AG04450 (cell line): ENCODE data around the gene PARD6B. TPM values are rescaled to one million over a fixed set of nuclear protein-coding genes. Genes with fewer than 3 reads are reported as not detected.
"Not testable (repeated sequence)": the region's sequence is repeated elsewhere in the genome, so short reads cannot be mapped to it uniquely, and the experiment has no call there.

Experiments
- CTCF ChIA-PET: fragments of 300-600, 350-600 bp; formaldehyde crosslinking; extraction: SDS; loops from one replicate; lab custom pipeline; 2022; ENCODE audit warnings: antibody characterized with exemption, inconsistent platforms; lab: Charles Lee
- POLR2A ChIA-PET: fragments of 350-600 bp; formaldehyde crosslinking; extraction: SDS; loops from one replicate; lab custom pipeline; 2021; ENCODE audit warnings: antibody characterized with exemption, inconsistent platforms; lab: Yijun Ruan, JAX
- DNase-seq: peaks from one replicate; pipeline ENCODE4 v3.0.0-alpha.2; 2011; ENCODE audit warnings: low read depth, low spot score
- H3K27ac ChIP-seq: one replicate; pipeline ENCODE4 v1.5.1; 2012; ENCODE audit warnings: low read depth, low read length, control low read depth
- H3K27me3 ChIP-seq: one replicate; pipeline ENCODE4 v1.6.0; 2012; ENCODE audit warnings: low read length; ENCODE audit not compliant: control insufficient read depth, insufficient read depth
- H3K4me3 ChIP-seq: 2 replicates; pipeline ENCODE4 v1.5.1; 2011; ENCODE audit warnings: mild to moderate bottlenecking, low read depth, low read length, control low read depth
- H3K9me3 ChIP-seq: 2 replicates; pipeline ENCODE4 v1.5.1; 2012; ENCODE audit warnings: low read length; ENCODE audit not compliant: control insufficient read depth, insufficient read depth
- polyA plus RNA-seq: library from polyadenylated mRNA; depleted of rRNA; stranded (reverse); fragments of >200 nt; gene quantifications from 2 replicates; pipeline ENCODE4 v1.2.3, GENCODE V29; 2011
- TF ChIP-seq, protein P1 (sequence below): IDR thresholded peaks from 2 replicates; pipeline ENCODE4 v1.5.1; 2011; ENCODE audit warnings: low read depth, low read length, control low read depth, inconsistent platforms

Gene PARD6B
- polyA plus RNA-seq, 1 experiment: 0.71 TPM

- CTCF ChIA-PET, H3K4me3 ChIP-seq, H3K27ac ChIP-seq, H3K27me3 ChIP-seq, H3K9me3 ChIP-seq, POLR2A ChIA-PET, DNase-seq: not testable (repeated sequence)
These were observed 38.2 kb downstream of the PARD6B start for GRCh38 chr20:50769551-50770085.

GRCh38 chr20:50771419-50772080 is 40.2 kb downstream of the PARD6B start:
- H3K9me3 ChIP-seq, H3K27me3 ChIP-seq, POLR2A ChIA-PET, H3K4me3 ChIP-seq, DNase-seq, H3K27ac ChIP-seq: not testable (repeated sequence)
- CTCF ChIA-PET: interaction anchor here (0.8 to 0.9 kb wide), 2 partner anchors 19 to 319 kb away, joined by 3 to 7 read pairs; no protein-coding TSS in a partner anchor

DNA sequence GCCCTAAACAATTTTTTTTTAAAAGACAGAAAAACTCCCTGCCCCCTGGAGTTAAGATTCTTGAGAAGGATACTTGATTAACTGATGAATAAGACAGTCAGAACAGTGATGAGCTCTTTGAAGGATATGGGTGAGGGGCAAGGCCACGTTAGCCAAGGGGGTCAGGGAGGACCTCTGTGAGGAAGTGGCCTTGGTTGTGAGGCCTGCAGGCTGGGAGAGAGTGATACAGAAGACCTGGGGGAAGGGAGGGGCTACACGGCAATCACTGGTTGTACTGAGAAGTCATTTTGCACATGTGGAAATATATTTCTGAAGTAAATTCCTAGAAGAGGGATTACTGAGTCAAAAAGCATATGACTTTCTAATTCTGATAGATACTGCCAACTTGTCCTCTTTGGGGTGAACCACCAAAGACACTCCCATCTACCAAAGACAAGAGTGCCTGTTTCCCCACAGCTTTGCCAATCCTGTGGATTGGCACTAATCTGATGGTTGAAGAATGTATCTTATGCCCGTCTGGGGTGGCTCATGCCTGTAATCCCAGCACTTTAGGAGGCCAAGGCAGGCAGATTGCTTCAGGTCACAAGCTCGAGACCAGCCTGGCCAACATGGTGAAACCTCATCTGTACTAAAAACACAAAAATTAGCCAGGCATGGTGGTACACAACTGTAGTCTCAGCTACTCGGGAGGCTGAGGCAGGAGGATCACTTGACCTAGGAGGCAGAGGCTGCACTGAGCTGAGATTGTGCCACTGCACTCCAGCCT is 41.2 kb downstream of the PARD6B start:
- POLR2A ChIA-PET: interaction anchor here (0.7 kb wide), 1 partner anchor 211 kb away, joined by 3 read pairs; no protein-coding TSS in a partner anchor

GRCh38 chr20:50774515-50774914 is 43.1 kb downstream of the PARD6B start:
- no peaks in the 10 kb centered on the region for H3K9me3 ChIP-seq
- H3K4me3 ChIP-seq: no peak overlapping the region
- DNase-seq: no peak
- TF ChIP-seq, protein P1, sequence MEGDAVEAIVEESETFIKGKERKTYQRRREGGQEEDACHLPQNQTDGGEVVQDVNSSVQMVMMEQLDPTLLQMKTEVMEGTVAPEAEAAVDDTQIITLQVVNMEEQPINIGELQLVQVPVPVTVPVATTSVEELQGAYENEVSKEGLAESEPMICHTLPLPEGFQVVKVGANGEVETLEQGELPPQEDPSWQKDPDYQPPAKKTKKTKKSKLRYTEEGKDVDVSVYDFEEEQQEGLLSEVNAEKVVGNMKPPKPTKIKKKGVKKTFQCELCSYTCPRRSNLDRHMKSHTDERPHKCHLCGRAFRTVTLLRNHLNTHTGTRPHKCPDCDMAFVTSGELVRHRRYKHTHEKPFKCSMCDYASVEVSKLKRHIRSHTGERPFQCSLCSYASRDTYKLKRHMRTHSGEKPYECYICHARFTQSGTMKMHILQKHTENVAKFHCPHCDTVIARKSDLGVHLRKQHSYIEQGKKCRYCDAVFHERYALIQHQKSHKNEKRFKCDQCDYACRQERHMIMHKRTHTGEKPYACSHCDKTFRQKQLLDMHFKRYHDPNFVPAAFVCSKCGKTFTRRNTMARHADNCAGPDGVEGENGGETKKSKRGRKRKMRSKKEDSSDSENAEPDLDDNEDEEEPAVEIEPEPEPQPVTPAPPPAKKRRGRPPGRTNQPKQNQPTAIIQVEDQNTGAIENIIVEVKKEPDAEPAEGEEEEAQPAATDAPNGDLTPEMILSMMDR: no peak
- H3K27ac ChIP-seq: no peak overlapping the region
- H3K27me3 ChIP-seq: peaks cover 3% of the 10 kb centered on the region
- ChIA-PET POLR2A (no interaction called here), CTCF (interaction anchor here (0.6 to 1.9 kb wide), 3 partner anchors 19 to 795 kb away, joined by 3 to 14 read pairs (median 5); no protein-coding TSS in a partner anchor)

More for the DNA sequence above, 41.2 kb downstream of the PARD6B start:
- DNase-seq: no peak
- Histone ChIP-seq H3K27me3 (peaks cover 3% of the 10 kb centered on the region), H3K4me3 (no peak overlapping the region), H3K27ac (no peak overlapping the region), H3K9me3 (no peaks in the 10 kb centered on the region)
- CTCF ChIA-PET: interaction anchor here (0.9 to 1.9 kb wide), 3 partner anchors 18 to 23 kb away, joined by 3 to 14 read pairs (median 3); no protein-coding TSS in a partner anchor
- TF ChIP-seq, protein P1: no peak

DNA sequence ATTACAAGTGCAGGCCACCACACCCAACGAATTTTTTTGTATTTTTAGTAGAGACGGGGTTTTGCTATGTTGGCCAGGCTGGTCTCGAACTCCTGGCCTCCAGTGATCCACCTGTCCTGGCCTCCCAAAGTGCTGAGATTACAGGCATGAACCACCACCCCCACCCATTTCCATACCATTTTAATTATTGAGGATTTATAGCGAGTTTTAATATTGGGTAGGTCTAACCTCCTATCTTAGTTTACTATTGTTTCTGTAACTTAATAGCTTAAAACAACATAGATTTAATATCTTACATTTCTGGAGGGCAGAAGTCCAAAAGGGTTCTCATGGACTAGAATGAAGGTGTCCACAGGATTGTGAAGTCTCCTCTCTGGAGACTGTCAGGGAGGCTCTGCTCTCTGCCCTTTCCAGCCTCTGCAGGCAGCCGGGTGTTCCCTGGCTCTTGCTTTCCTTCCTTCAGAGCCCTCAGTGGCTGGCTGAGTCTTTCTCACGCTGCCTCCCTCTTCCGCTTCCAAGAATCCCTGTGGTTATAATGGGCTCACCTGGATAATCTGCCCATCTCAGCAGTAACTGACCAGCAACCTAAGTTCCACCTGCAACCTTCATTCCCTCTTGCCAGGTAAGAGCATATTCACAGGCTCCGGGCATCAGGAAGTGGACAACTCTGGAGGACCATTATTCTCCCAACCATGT is 44.9 kb downstream of the PARD6B start:
- DNase-seq: no peak
- H3K27ac ChIP-seq: no peak overlapping the region
- CTCF ChIA-PET: interaction anchor here (0.8 to 1.2 kb wide), 2 partner anchors 14 to 194 kb away, joined by 3 to 4 read pairs; no protein-coding TSS in a partner anchor
- no peak overlapping the region for H3K4me3 ChIP-seq
- POLR2A ChIA-PET: no interaction called here
- TF ChIP-seq, protein P1: no peak
- peaks cover 3% of the 10 kb centered on the region for H3K27me3 ChIP-seq
- H3K9me3 ChIP-seq: no peaks in the 10 kb centered on the region
